ENCODE measurements around the gene DNAJA3. TPM values are rescaled to one million over a fixed set of nuclear protein-coding genes. Genes with fewer than 3 reads are reported as not detected.

Gene DNAJA3
- total and polyA plus RNA-seq, 4 donors, result 24.8 to 38.5 (median 35.5) TPM

DNA sequence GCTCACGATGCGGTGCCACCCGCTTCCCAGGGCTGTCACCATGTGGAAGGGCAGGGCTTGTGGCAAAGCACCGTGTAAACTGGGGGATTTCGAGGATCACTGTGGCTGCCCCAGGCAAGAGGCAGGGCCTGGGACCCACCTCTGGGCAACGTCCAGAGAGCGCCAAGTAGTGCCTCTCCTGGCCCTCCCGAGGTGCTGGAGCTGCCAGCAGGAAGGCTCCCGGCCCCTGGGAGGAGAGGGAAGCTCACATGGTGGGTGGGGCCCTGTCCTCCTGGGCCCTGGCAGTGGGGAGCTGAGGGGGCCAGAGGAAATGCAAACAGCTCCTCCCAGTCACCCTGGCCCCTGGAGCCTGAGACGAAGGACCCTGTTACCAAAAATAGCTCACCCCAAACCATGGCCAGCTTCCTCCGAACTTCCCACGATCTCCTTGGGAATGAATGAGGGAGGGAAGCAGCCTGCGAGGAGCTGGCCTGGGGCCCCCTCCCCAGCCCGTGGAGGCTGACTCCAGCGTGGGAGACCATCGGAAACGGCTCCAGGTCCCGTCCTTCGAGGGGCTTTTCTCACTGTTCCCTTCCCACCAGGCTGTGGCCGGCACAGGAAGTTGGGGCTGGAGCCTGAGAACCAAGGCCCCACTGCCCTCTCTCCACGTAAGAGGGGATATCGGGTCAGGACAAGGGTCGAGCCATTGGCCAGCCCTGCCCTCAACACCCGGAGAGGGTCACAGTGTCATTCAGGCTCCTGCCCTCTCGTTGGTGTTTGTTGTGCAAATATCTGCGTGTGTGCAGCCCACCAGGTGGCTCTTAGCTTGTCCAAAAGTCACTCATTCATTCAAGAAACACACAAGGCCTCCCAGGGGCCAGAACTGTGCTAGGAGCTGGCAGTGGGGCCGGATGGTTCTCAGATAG is 36.4 kb upstream of the DNAJA3 start:
- Histone ChIP-seq H3K9me3 (ENCODE audit: control insufficient read depth in 4 of 4, insufficient read depth in 3 of 4, low read length in 3 of 4) (no peaks in the 10 kb centered on the region), H3K4me3 (no peak overlapping the region), H3K9ac (ENCODE audit: insufficient read depth in 1 of 2, low read length in 2 of 2) (peak overlapping the region in 1 of 2 donors; percentile 12), H3K4me1 (ENCODE audit: control insufficient read depth in 5 of 5, insufficient read depth in 5 of 5, low read length in 5 of 5) (peaks cover 0 to 37% (median 13%) of the 10 kb centered on the region in 5 donors), H3K27me3 (ENCODE audit: control insufficient read depth in 3 of 3, insufficient read depth in 3 of 3, low read length in 2 of 3) (no peaks in the 10 kb centered on the region), H3K27ac (ENCODE audit: low read depth in 1 of 2, low read length in 1 of 2) (peak overlapping the region in 1 of 2 donors; percentile 72), H3K36me3 (ENCODE audit: control insufficient read depth in 4 of 4, insufficient read depth in 4 of 4, low read length in 4 of 4) (peaks cover 0 to 32% (median 0%) of the 10 kb centered on the region in 4 donors)
- DNase-seq, result peak in 1 of 3 donors; percentile 65
- ATAC-seq (ENCODE audit: insufficient read depth, low FRiP score), result no peak
- WGBS, 2 donors, result 61 to 78% methylated on average over 27 of the region's 27 CpGs
- TF ChIP-seq, protein P1, sequence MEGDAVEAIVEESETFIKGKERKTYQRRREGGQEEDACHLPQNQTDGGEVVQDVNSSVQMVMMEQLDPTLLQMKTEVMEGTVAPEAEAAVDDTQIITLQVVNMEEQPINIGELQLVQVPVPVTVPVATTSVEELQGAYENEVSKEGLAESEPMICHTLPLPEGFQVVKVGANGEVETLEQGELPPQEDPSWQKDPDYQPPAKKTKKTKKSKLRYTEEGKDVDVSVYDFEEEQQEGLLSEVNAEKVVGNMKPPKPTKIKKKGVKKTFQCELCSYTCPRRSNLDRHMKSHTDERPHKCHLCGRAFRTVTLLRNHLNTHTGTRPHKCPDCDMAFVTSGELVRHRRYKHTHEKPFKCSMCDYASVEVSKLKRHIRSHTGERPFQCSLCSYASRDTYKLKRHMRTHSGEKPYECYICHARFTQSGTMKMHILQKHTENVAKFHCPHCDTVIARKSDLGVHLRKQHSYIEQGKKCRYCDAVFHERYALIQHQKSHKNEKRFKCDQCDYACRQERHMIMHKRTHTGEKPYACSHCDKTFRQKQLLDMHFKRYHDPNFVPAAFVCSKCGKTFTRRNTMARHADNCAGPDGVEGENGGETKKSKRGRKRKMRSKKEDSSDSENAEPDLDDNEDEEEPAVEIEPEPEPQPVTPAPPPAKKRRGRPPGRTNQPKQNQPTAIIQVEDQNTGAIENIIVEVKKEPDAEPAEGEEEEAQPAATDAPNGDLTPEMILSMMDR (IDR thresholded peaks at IDR 0.05; ENCODE audit: control extremely low read depth, extremely low read depth), result no peak

- no peaks in the 10 kb centered on the region for H3K9me3 ChIP-seq (ENCODE audit: control insufficient read depth in 4 of 4, insufficient read depth in 3 of 4, low read length in 3 of 4)
- WGBS, 2 donors, result 86 to 90% methylated on average over 18 of the region's 18 CpGs
- no peaks in the 10 kb centered on the region for H3K27me3 ChIP-seq (ENCODE audit: control insufficient read depth in 3 of 3, insufficient read depth in 3 of 3, low read length in 2 of 3)
- ATAC-seq (ENCODE audit: insufficient read depth, low FRiP score) (no peak), DNase-seq (no peak)
- no peak overlapping the region for H3K9ac ChIP-seq (ENCODE audit: insufficient read depth in 1 of 2, low read length in 2 of 2)
- peaks cover 0 to 37% (median 13%) of the 10 kb centered on the region in 5 donors for H3K4me1 ChIP-seq (ENCODE audit: control insufficient read depth in 5 of 5, insufficient read depth in 5 of 5, low read length in 5 of 5)
- H3K4me3 ChIP-seq, result no peak overlapping the region
- TF ChIP-seq, protein P1 (IDR thresholded peaks at IDR 0.05; ENCODE audit: control extremely low read depth, extremely low read depth), result no peak
- peaks cover 0 to 36% (median 0%) of the 10 kb centered on the region in 4 donors for H3K36me3 ChIP-seq (ENCODE audit: control insufficient read depth in 4 of 4, insufficient read depth in 4 of 4, low read length in 4 of 4)
- H3K27ac ChIP-seq (ENCODE audit: low read depth in 1 of 2, low read length in 1 of 2), result no peak overlapping the region
Observed at GRCh38 chr16:4390266-4391260, 35.1 kb upstream of the DNAJA3 start.

GRCh38 chr16:4391631-4392381 is 33.9 kb upstream of the DNAJA3 start:
- Histone ChIP-seq H3K27ac (ENCODE audit: low read depth in 1 of 2, low read length in 1 of 2) (peak overlapping the region in 1 of 2 donors; percentile 23), H3K9ac (ENCODE audit: insufficient read depth in 1 of 2, low read length in 2 of 2) (no peak overlapping the region), H3K36me3 (ENCODE audit: control insufficient read depth in 4 of 4, insufficient read depth in 4 of 4, low read length in 4 of 4) (peaks cover 0 to 36% (median 0%) of the 10 kb centered on the region in 4 donors), H3K4me1 (ENCODE audit: control insufficient read depth in 5 of 5, insufficient read depth in 5 of 5, low read length in 5 of 5) (peaks cover 0 to 37% (median 13%) of the 10 kb centered on the region in 5 donors), H3K9me3 (ENCODE audit: control insufficient read depth in 4 of 4, insufficient read depth in 3 of 4, low read length in 3 of 4) (no peaks in the 10 kb centered on the region), H3K4me3 (no peak overlapping the region), H3K27me3 (ENCODE audit: control insufficient read depth in 3 of 3, insufficient read depth in 3 of 3, low read length in 2 of 3) (no peaks in the 10 kb centered on the region)
- TF ChIP-seq, protein P1 (IDR thresholded peaks at IDR 0.05; ENCODE audit: control extremely low read depth, extremely low read depth), result no peak
- WGBS, 2 donors, result 82 to 91% methylated on average over 22 of the region's 22 CpGs
- ATAC-seq (ENCODE audit: insufficient read depth, low FRiP score) (no peak), DNase-seq (no peak)

All from lung (tissue), 12 donors.